CD14-positive monocyte (primary cell): ENCODE results near the gene CRISP1. TPM values are rescaled to one million over a fixed set of nuclear protein-coding genes. Genes with fewer than 3 reads are reported as not detected.

ENCODE experiments used
- DNase-seq, 3 donors: peaks; one replicate each; pipeline ENCODE4 v3.0.0-alpha.2; 2011 to 2022
- H2AFZ ChIP-seq: 2 replicates; pipeline ENCODE4 v1.6.0; 2012; ENCODE audit warnings: mild to moderate bottlenecking, low read depth, low read length, inconsistent platforms; ENCODE audit not compliant: insufficient read depth, poor library complexity, severe bottlenecking
- H3K27ac ChIP-seq, 2 donors: 1 replicate in 1 of 2; 2 replicates in 1 of 2; pipeline ENCODE4 v1.5.1; 2012 to 2013; ENCODE audit warnings: low read length in 2 of 2, control low read depth in 1 of 2, inconsistent platforms in 1 of 2, low read depth in 1 of 2, mild to moderate bottlenecking in 1 of 2
- H3K27me3 ChIP-seq, 2 donors: one replicate each; pipeline versions ENCODE4 v1.6.0 to v1.6.1; 2011 to 2013; ENCODE audit warnings: low read length in 2 of 2; ENCODE audit not compliant: control insufficient read depth in 2 of 2, insufficient read depth in 2 of 2
- H3K36me3 ChIP-seq, 2 donors: replicated peaks in 1 of 2; 1 replicate in 1 of 2; 2 replicates in 1 of 2; pipeline versions ENCODE4 v1.5.1 to v1.6.1; 2012 to 2013; ENCODE audit warnings: low read length in 2 of 2, control low read depth in 1 of 2, inconsistent platforms in 1 of 2, mild to moderate bottlenecking in 1 of 2; ENCODE audit not compliant: insufficient read depth in 2 of 2, control insufficient read depth in 1 of 2
- H3K4me1 ChIP-seq, 2 donors: 1 replicate in 1 of 2; 2 replicates in 1 of 2; pipeline versions ENCODE4 v1.5.1 to v1.6.1; 2012 to 2013; ENCODE audit warnings: low read length in 2 of 2, control low read depth in 1 of 2, inconsistent platforms in 1 of 2, mild to moderate bottlenecking in 1 of 2, moderate library complexity in 1 of 2; ENCODE audit not compliant: insufficient read depth in 2 of 2, control insufficient read depth in 1 of 2
- H3K4me2 ChIP-seq: replicated peaks from 2 replicates; pipeline ENCODE3; 2012; ENCODE audit warnings: low read length, moderate library complexity, mild to moderate bottlenecking; ENCODE audit not compliant: poor library complexity, severe bottlenecking; ENCODE audit errors: extremely low read depth
- H3K4me3 ChIP-seq, 3 experiments: fragments of 200-600 bp in 1 of 3; sonication (generic) in 1 of 3; replicated peaks in 1 of 3; 1 replicate in 2 of 3; 2 replicates in 1 of 3; pipeline ENCODE4 v1.5.1; 2011 to 2013; ENCODE audit warnings: low read length in 3 of 3, mild to moderate bottlenecking in 3 of 3, control low read depth in 2 of 3, low read depth in 2 of 3, inconsistent platforms in 1 of 3, moderate library complexity in 1 of 3
- H3K79me2 ChIP-seq: 2 replicates; pipeline ENCODE4 v1.6.0; 2012; ENCODE audit warnings: mild to moderate bottlenecking, control low read depth, inconsistent platforms, low read length, moderate library complexity; ENCODE audit not compliant: insufficient read depth
- H3K9ac ChIP-seq: 2 replicates; pipeline ENCODE4 v1.6.0; 2017; ENCODE audit warnings: low read length, mild to moderate bottlenecking; ENCODE audit not compliant: insufficient read depth, poor library complexity, severe bottlenecking
- H3K9me3 ChIP-seq, 2 donors: replicated peaks in 1 of 2; 1 replicate in 1 of 2; 2 replicates in 1 of 2; pipeline versions ENCODE4 v1.5.1 to v1.6.1; 2012 to 2013; ENCODE audit warnings: low read length in 2 of 2, control low read depth in 1 of 2; ENCODE audit not compliant: control insufficient read depth in 1 of 2, insufficient read depth in 1 of 2
- H4K20me1 ChIP-seq: 2 replicates; pipeline ENCODE4 v1.6.0; 2012; ENCODE audit warnings: mild to moderate bottlenecking, low read length, control low read depth, moderate library complexity; ENCODE audit not compliant: insufficient read depth
- H3K27ac Mint-ChIP-seq, 7 donors: one replicate each; pipeline ENCODE4 v1.8.0; 2020; ENCODE audit warnings: mild to moderate bottlenecking in 7 of 7, mixed read lengths in 7 of 7, moderate library complexity in 6 of 7, inconsistent platforms in 2 of 7
- H3K27me3 Mint-ChIP-seq, 3 donors: one replicate each; pipeline ENCODE4 v1.8.0; 2021 to 2022; ENCODE audit warnings: low read depth in 3 of 3, mild to moderate bottlenecking in 3 of 3, mixed read lengths in 3 of 3, moderate library complexity in 3 of 3, inconsistent platforms in 1 of 3
- H3K36me3 Mint-ChIP-seq, 2 donors: one replicate each; pipeline ENCODE4 v1.8.0; 2020; ENCODE audit warnings: mixed read lengths in 2 of 2, inconsistent platforms in 1 of 2, mild to moderate bottlenecking in 1 of 2
- H3K4me1 Mint-ChIP-seq: one replicate; pipeline ENCODE4 v1.8.0; 2020; ENCODE audit warnings: mild to moderate bottlenecking, mixed read lengths
- H3K4me3 Mint-ChIP-seq, 2 donors: one replicate each; pipeline ENCODE4 v1.8.0; 2020; ENCODE audit warnings: mild to moderate bottlenecking in 2 of 2, mixed read lengths in 2 of 2, moderate library complexity in 1 of 2
- H3K9me3 Mint-ChIP-seq, 7 donors: one replicate each; pipeline ENCODE4 v1.8.0; 2020 to 2022; ENCODE audit warnings: mixed read lengths in 7 of 7, mild to moderate bottlenecking in 6 of 7, moderate library complexity in 6 of 7, inconsistent platforms in 2 of 7
- CTCF ChIP-seq: fragments of 200-600 bp; IDR thresholded peaks from one replicate; pipeline ENCODE4 v1.8.0; 2022; ENCODE audit warnings: antibody characterized with exemption, mild to moderate bottlenecking
- WGBS: methylation state at CpG from one replicate; pipeline ENCODE4 v1.1.5; 2013; ENCODE audit warnings: missing lambda C conversion rate; ENCODE audit not compliant: insufficient coverage; 5-methylcytosine and 5-hydroxymethylcytosine counted together
- intact Hi-C, 2 donors: fragments of 100-400 bp; cut with micrococcal nuclease; formaldehyde crosslinking; loops; one replicate each; pipeline versions ENCODE4 v1.15.0 to v1.15.1; 2023
- polyA plus RNA-seq, 3 donors: library from polyadenylated mRNA; depleted of rRNA in 1 of 3; unstranded in 2 of 3; stranded (reverse) in 1 of 3; fragments of 300-500 nt in 2 of 3; fragments of >200 nt in 1 of 3; fragmentation: Illumina TruSeq in 2 of 3; gene quantifications; 1 replicate in 2 of 3; 2 replicates in 1 of 3; pipeline ENCODE4 v1.2.3, GENCODE V29; 2012 to 2021

The CRISP1 gene
- polyA plus RNA-seq, 3 donors: not detected

- Mint-ChIP-seq H3K27ac (no peak overlapping the region), H3K4me3 (no peak overlapping the region), H3K4me1 (no peaks in the 10 kb centered on the region), H3K9me3 (peaks cover 0 to 2% (median 0%) of the 10 kb centered on the region in 7 donors), H3K36me3 (no peaks in the 10 kb centered on the region), H3K27me3 (no peaks in the 10 kb centered on the region)
- Histone ChIP-seq H3K36me3 (no peaks in the 10 kb centered on the region), H3K27me3 (no peaks in the 10 kb centered on the region), H3K4me2 (no peak overlapping the region), H3K4me3 (no peak overlapping the region), H3K9me3 (no peaks in the 10 kb centered on the region), H2AFZ (no peak overlapping the region), H3K79me2 (no peaks in the 10 kb centered on the region), H3K27ac (no peak overlapping the region), H3K4me1 (no peaks in the 10 kb centered on the region), H4K20me1 (no peaks in the 10 kb centered on the region), H3K9ac (no peak overlapping the region)
- WGBS: no CpG with 5 or more reads among the region's 2 CpGs
- intact Hi-C loops: no loop called here
- no peak for TF ChIP-seq CTCF
- no peak for DNase-seq
These were observed 10.1 kb downstream of the CRISP1 start for GRCh38 chr6:49856282-49856681.

GRCh38 chr6:49855221-49855620 lies 11.1 kb downstream of the CRISP1 start:
- no peaks in the 10 kb centered on the region for H3K79me2 ChIP-seq
- H2AFZ ChIP-seq: no peak overlapping the region
- H3K4me1 Mint-ChIP-seq: no peaks in the 10 kb centered on the region
- H4K20me1 ChIP-seq: no peaks in the 10 kb centered on the region
- H3K9me3 ChIP-seq: no peaks in the 10 kb centered on the region
- H3K27ac Mint-ChIP-seq: no peak overlapping the region
- H3K4me3 Mint-ChIP-seq: no peak overlapping the region
- H3K4me3 ChIP-seq: no peak overlapping the region
- no peak for TF ChIP-seq CTCF
- 35% methylated on average over 2 of the region's 4 CpGs for WGBS
- no peaks in the 10 kb centered on the region for H3K36me3 ChIP-seq
- no peak overlapping the region for H3K9ac ChIP-seq
- intact Hi-C loops: no loop called here
- peaks cover 0 to 2% (median 0%) of the 10 kb centered on the region in 7 donors for H3K9me3 Mint-ChIP-seq
- H3K27ac ChIP-seq: no peak overlapping the region
- no peaks in the 10 kb centered on the region for H3K27me3 Mint-ChIP-seq
- H3K4me2 ChIP-seq: no peak overlapping the region
- no peaks in the 10 kb centered on the region for H3K27me3 ChIP-seq
- H3K4me1 ChIP-seq: no peaks in the 10 kb centered on the region
- no peaks in the 10 kb centered on the region for H3K36me3 Mint-ChIP-seq
- no peak for DNase-seq
